ENCODE results near the gene CTSS. TPM values are rescaled to one million over a fixed set of nuclear protein-coding genes. Genes with fewer than 3 reads are reported as not detected.
"Not testable (repeated sequence)": the region's sequence is repeated elsewhere in the genome, so short reads cannot be mapped to it uniquely, and the experiment has no call there.

Gene CTSS
- total RNA-seq, 1 donor from 2014 or later: 100 TPM

DNA sequence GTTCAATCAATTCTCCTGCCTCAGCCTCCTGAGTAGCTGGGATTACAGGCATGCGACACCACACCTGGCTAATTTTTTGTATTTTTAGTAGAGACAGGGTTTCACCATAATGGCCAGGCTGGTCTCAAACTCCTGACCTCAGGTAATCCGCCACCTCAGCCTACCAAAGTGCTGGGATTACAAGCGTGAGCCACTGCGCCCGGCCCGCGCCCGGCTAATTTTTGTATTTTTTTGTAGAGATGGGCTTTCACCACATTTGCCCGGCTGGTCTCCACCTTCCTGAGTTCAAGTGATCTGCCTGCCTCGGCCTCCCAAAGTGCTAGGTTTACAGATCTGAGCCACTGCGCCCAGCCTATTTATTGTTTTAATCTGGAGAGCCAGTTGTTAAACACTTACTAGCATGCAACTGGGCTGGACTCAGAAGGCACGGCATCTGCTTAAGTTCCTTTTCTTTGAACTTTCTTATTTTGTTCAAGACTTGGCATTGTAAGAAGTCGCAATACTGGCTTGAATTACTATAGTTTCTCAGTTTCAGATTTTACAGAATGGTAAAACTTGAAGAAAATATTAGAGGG is 10.4 kb upstream of the CTSS start:
- intact Hi-C loops (cut with micrococcal nuclease): not testable (repeated sequence)

DNA sequence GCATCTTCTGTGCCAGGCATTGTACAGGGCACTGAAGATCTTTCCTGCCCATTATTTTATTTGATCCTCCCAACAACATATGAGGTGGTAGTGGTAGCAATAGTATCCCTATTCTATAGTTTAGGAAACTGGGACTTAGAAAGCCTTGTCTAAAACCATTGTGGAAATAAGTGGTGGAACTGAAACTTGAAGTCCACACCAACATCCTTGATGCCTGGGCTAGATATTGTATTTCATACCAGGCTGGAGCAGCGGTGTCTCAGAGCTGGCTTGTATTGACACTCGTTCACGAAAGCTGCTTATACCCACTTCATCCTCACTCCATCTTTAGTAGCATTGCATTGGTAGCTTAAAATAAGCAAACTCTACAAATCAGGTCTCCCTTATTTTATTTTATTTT is 9.7 kb upstream of the CTSS start:
- intact Hi-C loops (cut with micrococcal nuclease): no loop called here

DNA sequence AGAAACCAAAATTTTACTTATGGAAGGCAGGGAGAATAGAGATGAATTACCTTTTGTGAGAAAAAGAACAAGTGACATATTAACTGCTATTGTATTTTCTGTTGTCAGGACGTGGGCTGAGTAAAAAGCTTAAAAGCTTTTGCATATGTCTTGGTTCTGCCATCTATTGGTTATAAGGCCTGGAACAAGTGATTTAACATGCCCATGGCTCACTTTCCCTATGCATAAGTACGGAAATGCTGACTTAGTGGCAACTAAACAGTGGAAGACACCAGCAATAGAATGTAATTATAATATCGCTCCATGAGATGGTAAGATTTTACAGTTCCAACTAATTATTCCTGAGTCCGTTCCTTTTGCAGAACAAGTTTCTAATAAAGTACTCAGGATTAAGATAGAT is 6.7 kb upstream of the CTSS start:
- intact Hi-C loops (cut with micrococcal nuclease): loop anchor here (5.0 kb wide), 1 partner anchor 575 kb away; the partner anchor contains the start of gene RFX5

DNA sequence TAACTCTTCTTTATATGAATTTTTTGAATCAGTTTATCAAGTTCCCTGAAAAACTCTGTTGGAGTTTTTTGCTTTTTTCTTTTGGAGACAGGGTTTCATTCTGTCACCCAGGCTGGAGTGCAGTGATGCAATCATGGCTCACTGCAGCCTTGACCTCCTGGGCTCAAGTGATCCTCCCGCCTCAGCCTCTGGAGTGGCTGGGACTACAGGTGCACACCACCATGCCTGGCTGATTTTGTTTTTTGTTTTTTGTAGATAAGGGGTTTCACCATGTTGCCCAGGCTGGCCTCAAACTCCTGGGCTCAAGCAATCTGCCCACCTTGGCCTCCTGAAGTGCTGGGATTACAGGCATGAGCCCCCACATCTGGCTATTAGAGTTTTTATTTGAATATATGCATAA is 2.1 kb upstream of the CTSS start:
- intact Hi-C loops (cut with micrococcal nuclease): loop anchor here (5.0 kb wide), 2 partner anchors 205 to 390 kb away; partner anchors contain the start of gene TNFAIP8L2

DNA sequence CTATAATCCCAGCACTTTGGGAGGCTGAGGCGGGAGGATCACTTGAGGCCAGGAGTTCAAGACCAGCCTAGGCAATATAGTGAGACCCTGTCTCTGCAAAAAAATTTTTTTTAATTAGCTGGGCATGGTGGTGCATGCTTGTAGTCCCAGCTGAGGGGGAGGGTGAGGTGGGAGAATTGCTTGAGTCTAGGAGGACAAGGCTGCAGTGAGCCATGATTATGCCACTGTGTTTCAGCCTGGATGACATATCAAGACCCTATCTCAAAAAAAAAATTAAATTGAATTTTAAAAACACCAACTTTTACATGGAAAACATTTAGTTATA is 361 bp upstream of the CTSS start:
- intact Hi-C loops (cut with micrococcal nuclease): loop anchor here (1.0 to 5.0 kb wide), 9 partner anchors 69 to 402 kb away; partner anchors contain the start of genes ENSA, GOLPH3L, RPRD2 and SETDB1

DNA sequence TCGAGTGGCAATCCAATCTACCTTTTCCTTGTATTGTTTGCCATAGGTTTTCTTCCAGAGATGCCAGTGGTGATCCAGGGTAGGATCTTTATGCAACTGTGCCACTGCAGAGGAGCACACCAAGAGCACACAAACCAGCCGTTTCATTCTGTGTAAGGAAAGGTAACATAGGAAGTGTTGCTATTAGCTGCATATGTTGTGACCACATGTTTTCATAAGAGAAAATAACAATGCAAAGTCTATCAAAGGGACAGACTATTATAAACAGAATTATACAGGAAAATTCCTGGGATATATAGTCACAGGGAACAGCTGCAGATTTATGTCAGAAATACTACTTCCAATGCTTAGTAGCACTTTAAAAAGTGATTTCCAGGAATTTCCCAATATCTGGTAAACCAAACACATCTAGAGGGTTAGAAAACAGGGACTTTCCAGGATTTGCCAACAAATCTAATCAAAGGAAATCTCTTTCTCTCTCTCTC is 919 bp downstream of the CTSS start:
- intact Hi-C loops (cut with micrococcal nuclease): loop anchor here (1.0 to 5.0 kb wide), 9 partner anchors 67 to 400 kb away; partner anchors contain the start of genes ENSA, GOLPH3L, RPRD2 and SETDB1

DNA sequence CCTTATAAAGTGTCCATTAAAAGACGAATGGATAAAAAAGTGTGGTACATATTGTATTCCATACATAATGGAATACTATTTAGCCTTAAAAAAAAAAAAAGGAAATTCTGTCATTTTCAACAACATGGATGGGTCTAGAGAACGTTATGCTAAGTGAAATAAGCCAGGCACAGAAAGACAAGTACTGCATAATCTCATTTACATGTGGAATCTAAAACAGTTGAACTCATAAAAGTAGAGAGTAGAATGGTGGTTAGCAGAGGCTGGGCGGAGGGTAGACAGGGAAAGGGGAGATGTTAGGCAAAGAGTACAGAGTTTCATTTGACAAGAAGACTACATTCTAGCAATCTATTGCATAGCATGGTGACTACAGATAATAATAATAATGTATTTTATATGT is 2.6 kb downstream of the CTSS start:
- intact Hi-C loops (cut with micrococcal nuclease): no loop called here

DNA sequence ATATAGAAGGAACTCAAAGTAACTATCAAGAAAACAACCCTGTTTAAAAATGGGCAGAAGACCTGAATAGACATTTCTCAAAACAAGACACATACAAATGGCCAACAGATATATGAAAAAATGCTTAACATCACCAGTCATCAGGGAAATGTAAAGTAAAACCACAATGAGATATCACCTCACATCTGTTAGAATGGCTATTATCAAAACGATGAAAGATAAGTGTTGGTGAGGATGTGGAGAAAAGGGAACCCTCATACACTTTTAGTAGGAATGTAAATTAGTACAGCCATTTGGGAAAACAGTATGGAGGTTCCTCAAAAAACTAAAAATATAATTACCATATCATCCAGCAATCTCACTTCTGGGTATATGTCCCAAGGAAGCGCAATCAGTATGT is 3.0 kb downstream of the CTSS start:
- intact Hi-C loops (cut with micrococcal nuclease): no loop called here

DNA sequence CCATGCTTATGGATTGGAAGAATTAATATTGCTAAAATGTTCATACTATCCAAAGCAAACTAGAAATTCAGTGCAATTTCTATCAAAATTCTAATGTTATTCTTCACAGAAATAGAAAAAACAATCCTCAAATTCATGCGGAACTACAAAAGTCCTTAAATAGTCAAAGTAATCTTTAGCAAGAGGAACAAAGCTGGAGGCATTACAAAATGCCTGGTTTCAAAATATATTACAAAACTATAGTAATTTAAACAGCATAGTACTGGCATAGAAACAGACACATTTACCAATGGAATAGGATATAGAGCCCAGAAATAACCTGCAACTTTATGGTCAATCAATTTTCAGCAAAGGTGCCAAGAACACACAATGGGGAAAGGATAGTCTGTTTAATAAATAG is 3.8 kb downstream of the CTSS start:
- intact Hi-C loops (cut with micrococcal nuclease): no loop called here

DNA sequence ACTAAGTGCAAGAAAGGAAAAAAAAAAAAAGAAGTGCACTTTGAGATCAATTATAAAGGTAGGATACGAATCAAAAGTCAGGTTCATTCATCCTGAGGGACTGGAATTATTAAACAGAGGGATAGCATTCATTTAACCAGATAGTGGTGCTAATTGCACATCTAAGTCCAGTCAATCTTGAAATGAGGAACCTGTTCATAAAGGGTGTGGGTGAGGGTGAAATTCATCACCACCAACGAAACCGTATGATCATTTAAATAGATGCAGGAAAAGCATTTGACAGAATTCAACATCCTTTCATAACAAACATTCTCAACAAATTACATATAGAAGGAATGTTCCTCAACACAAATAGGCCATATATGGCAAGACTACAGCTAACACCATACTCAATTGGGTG is 5.6 kb downstream of the CTSS start:
- intact Hi-C loops (cut with micrococcal nuclease): no loop called here

DNA sequence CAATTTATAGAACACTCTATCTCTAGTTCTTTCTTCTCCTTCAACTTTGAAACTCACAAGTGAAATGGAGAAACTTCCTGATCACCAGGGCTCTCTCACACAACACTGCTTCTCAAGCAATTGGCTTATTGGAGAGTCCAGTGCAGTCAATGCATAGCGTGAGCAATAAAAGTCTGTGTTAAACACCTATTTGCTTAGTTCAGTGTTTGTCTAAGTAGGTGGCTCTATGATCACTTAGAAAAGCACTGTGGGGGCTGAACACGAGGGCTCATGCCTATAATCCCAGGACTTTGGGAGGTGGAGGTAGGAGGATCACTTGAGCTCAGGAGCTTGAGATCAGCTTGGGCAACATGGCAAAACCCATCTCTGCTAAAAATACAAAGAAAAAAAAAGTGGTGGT is 12.2 kb downstream of the CTSS start:
- intact Hi-C loops (cut with micrococcal nuclease): no loop called here

DNA sequence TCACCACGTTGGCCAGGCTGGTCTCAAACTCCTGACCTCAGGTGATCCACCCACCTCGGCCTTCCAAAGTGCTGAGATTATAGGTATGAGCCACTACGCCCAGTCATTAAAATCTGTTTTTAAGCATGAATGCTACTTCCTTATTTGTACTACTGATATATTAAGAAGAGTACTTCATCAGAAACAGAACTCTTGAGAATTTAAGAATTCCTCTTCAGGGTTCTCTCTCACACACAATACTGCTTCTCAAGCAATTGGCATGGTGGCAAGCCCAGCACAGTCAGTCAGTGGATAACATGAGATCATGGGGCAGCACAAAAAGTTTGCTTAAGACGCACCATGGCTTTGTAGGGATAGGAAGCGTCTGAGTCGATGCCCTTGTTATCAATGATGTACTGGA is 14.1 kb downstream of the CTSS start:
- intact Hi-C loops (cut with micrococcal nuclease): no loop called here

DNA sequence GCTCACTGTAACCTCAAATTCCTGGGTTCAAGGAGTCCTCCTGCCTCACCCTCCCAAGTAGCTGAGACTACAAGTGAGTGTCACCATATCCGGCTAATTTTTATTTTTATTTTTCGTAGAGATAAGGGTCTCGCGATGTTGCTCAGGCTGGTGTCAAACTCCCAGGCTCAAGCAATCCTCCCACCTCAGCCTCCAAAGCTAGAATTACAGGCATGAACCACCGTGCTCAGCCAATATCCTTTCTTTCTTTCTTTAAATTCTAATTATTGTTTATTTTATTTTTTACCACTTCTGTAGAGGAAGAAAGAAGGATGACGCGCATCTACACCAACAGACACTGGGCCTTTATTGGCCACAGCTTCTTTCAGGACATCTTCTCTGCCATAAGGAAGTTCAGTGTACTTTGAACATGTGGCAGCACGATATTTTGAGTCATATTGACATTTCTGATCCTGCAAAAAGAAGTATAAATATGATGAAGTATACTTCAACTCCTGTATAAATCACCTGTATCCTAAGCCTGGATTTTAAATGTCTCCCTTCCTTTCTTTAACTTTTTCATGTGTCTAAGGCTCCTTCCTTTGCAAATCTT is 15.8 kb downstream of the CTSS start:
- intact Hi-C loops (cut with micrococcal nuclease): no loop called here

DNA sequence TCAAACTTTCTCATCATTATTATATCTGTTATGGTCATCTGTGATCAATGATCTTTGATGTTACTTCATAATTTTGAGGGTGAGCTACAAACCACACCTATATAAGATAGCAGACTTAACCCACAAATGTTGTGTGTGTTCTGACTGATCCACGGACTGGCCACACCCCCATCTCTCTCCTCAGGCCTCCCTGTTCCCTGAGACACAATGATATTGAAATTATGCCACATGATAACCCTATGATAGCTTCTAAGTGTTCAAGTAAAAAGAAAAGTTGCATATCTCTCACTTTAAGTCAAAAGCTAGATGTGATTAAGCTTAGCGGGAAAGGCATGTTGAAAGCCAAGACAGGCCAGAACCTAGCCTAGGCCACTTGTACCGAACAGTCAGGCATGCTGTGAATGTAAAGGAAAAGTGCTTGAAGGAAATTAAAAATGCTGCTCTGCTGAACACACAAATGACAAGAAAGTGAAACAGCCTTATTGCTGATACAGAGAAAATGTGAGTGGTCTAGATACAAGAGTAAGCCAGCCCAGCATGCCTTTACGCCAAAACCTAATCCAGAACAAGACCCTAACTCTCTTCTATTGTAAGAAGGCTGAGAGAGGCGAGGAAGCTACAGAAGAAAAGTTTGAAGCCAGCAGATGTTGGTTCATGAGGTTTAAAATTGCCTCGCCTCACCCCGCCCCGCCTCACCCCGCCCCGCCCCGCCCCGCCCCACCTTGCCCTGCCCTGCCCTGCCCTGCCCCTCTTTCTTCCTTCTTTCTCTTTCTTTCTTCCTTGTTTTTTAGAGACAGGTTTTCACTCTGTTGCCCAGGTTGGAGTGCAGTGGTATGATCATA is 16.5 kb downstream of the CTSS start:
- intact Hi-C loops (cut with micrococcal nuclease): no loop called here

DNA sequence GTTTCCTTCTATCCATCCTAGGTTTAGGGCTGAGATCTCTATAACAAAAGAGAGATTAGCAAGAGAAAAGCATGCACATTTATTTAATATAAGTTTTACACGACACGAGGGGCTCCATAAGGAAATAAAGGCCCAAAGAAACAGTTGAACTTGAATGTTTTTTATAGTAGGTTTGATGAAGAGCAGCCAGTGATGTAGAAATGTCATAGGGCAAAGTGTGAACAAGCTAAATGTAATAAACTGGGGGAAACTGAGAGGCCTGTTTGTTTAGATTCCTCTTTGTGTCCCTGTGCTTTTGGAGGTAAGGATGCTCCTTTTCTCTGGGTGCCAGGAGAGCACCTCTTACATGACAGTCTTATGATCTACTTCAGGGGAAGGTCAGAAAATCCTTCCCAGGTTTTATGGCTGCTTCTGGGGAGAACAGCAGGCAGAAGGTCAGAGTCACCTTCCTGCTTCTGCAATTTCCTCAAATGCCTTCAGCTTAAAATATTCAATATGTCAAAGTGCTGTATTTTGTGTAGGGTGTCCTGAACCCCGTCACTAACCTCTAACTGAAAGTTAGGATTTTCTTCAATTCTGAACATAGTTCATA is 35.4 kb downstream of the CTSS start:
- intact Hi-C loops (cut with micrococcal nuclease): no loop called here

DNA sequence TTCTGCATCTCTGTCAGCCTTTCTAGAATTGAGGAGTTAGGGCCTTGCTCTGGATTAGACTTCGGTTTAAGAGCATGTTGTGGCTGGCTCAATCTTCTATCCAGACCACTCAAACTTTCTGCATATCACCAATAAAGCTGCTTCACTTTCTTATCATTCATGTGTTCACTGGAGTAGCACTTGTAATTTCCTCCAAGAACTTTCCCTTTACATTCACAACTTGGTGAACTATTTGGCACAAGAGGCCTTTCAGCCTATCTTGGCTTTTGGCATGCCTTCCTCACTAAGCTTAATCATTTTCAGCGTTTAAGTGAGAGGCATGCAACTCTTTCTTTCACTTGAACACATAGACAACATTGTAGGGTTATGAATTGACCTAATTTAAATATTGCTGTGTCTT is 41.2 kb downstream of the CTSS start:
- intact Hi-C loops (cut with micrococcal nuclease): no loop called here

DNA sequence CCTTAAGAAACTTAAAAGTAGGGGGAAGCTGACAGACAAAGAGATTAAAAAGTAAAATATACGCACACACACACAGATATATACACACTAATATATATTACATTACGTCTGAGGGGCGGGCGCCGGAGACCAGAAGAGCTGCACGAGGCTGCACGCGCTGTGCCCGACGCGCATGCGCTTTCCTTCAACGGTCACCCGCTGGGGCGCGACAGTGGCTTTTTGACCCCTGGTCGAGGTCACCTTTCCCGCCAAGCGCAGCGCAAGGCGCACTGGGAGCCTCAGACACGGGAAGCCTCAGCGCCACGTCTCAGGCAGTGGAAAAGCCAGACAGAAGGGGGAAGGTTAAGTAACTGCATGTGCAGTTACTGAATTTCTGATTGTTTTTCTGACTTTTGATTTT is 44.9 kb downstream of the CTSS start, which contains the start of gene HORMAD1:
TSS of gene HORMAD1 (minus strand) at position 193 of the 400 bp plus-strand sequence. CDS start 1,390 bp downstream, outside the sequence.
- intact Hi-C loops (cut with micrococcal nuclease): no loop called here

DNA sequence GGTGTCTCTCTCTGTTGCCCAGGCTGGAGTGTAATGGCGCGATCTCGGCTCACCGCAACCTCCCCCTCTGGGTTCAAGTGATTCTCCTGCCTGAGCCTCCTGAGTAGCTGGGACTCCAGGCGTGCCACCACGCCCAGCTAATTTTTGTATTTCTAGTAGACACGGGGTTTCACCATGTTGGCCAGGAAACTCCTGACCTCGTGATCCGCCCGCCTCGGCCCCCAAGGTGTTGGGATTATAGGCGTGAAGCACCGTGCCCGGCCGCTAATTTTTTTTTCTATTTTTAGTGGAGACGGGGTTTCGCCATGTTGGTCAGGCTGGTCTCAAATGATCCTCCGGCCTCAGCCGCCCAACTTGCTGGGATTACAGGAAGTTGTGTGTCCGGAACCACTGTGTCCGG is 45.5 kb downstream of the CTSS start:
- intact Hi-C loops (cut with micrococcal nuclease): no loop called here

DNA sequence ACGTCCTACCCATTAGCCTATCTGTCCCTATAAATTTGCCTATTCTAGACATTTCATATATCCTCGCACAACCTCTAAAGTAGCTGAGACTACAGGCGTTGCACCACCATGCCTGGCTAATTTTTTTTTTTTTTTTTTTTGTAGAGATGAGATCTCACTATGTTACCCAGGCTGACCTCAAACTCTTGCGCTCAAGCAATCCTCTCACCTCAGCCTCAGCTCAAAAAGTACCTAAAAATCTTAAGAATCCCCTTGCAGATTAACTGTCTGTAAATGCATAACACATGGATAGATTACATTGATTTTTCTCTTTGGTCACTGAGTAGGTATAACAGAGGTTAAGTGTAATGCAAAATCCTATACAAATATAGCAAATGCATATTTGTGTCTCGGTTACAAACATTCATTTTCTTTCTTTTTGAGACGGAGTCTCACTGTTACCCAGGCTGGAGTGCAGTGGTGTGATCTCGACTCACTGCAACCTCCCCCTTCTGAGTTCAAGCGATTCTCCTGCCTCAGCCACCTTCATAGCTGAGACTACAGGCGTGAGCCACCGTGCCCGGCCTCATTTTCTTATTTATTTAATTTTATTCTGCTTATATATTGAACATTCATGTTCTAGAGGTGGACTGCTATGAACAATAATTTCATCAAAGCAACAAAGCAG is 47.2 kb downstream of the CTSS start:
- intact Hi-C loops (cut with micrococcal nuclease): no loop called here

DNA sequence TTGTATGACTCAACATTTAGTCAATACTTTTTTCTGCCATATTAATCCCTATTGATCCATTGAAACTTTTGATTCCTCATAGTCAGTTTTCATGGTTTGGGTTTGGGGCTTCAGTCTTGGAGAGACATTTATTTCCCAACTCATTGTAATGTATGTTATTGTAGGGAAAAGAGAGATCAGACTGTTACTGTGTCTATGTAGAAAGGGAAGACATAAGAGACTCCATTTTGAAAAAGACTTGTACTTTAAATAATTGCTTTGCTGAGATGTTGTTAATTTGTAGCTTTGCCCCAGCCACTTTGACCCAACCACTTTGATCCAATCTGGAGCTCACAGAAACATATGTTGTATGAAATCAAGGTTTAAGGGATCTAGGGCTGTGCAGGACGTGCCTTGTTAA is 56.5 kb downstream of the CTSS start:
- intact Hi-C loops (cut with micrococcal nuclease): not testable (repeated sequence)

DNA sequence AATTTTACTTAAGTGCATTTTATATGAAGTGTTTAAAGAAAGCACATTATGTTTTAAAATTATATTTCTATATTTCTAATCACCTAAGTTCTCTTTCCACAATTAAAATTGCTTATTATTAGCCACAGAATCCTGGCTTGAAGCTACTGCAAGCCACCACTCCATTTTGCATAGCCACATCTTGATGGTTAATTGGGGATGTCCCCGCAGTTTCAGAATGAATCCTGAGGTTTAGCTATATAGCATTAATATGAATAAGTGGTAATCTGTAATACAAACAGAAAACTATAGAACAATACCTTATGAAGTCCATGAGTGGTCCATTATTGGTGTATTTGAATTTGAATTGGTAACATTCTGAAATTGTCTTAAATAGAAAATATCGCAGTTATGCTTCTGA is 57.0 kb downstream of the CTSS start:
- intact Hi-C loops (cut with micrococcal nuclease): no loop called here

Data from T-helper 1 cell treated with Interleukin-12 subunit alpha and Interleukin-12 subunit beta and Interleukin-4 antibody, amounts not matched to agents 30 ng/mL and 1 ng/mL, for 36 hours (primary cell).